ENCODE results near the gene NT5C1A. TPM values are rescaled to one million over a fixed set of nuclear protein-coding genes. Genes with fewer than 3 reads are reported as not detected.

The NT5C1A gene
- total RNA-seq, 1 experiment from 2014 or later, result not detected

DNA sequence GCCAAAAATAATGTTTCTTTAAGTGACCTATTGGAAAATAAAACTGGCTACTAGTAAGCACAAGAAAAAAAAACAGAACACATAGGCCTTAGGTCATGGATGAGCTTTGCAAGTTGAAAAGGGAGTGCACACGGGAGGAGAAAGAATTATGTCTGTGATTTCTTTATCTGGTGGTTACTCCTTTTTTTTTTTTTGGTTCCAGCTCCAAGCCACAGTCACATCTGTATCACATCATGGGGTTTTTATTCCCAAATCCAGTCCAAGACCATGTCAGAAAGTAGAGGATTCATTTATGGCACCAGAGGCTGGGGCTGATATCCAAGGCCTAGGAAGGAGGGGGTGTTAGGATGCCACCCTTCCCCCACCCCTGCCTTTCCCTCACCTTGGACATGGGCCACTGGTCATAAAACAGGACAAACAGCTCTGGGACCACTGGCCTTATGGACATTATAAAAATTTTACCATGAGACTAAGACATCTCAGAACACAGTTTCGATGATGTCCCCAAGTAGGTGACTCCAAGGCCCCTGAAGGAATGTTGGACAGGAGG, 22.2 kb downstream of the NT5C1A start:
- Histone ChIP-seq H3K27me3 (replicated peaks) (0 out of 2 replicates have a peak, but pooled peaks cover 3% of the 10 kb centered on the region), H3K4me3 (no peak overlapping the region), H3K36me3 (no peaks in the 10 kb centered on the region), H3K4me1 (replicated peaks) (peaks cover 33% of the 10 kb centered on the region), H3K27ac (no peak overlapping the region), H3K9me3 (replicated peaks) (no peaks in the 10 kb centered on the region)
- DNase-seq (ENCODE audit: low read depth in 1 of 2, low spot score in 2 of 2), result no peak

- DNase-seq (ENCODE audit: low read depth in 1 of 2, low spot score in 2 of 2), result no peak
- Histone ChIP-seq H3K27me3 (replicated peaks) (no peaks in the 10 kb centered on the region), H3K4me3 (no peak overlapping the region), H3K36me3 (no peaks in the 10 kb centered on the region), H3K4me1 (replicated peaks) (peaks cover 30% of the 10 kb centered on the region), H3K27ac (no peak overlapping the region), H3K9me3 (replicated peaks) (no peaks in the 10 kb centered on the region)
Observed at GRCh38 chr1:39648496-39648895, 23.4 kb downstream of the NT5C1A start.

DNA sequence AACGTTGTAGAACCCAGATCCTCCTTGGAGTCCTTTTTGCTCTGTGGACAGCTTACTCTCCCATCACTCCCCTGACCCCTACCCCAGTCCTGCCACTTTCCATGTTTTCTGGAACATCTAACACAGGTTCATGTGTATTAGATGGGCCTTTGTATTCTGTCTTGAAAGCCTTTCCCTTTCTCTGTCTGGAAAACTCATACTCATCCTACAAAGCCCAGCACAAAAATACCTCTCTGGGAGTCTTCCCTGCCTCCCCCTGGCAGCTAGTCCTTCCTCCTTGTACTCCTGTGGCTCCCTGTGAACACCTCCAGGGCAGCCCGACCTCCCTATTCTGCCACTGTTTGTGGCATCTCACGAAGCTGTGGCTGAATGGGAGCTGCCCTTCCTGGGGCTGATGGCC, 24.7 kb downstream of the NT5C1A start:
- H3K27me3 ChIP-seq (replicated peaks), result no peaks in the 10 kb centered on the region
- H3K27ac ChIP-seq, result peak overlapping the region; percentile 95
- no peak overlapping the region for H3K4me3 ChIP-seq
- H3K4me1 ChIP-seq (replicated peaks), result peaks cover 41% of the 10 kb centered on the region
- no peaks in the 10 kb centered on the region for H3K9me3 ChIP-seq (replicated peaks)
- no peak for DNase-seq (ENCODE audit: low read depth in 1 of 2, low spot score in 2 of 2)
- H3K36me3 ChIP-seq, result no peaks in the 10 kb centered on the region

GRCh38 chr1:39646232-39647081, 25.4 kb downstream of the NT5C1A start:
- H3K4me3 ChIP-seq, result no peak overlapping the region
- H3K9me3 ChIP-seq (replicated peaks), result no peaks in the 10 kb centered on the region
- peaks cover 47% of the 10 kb centered on the region for H3K4me1 ChIP-seq (replicated peaks)
- no peaks in the 10 kb centered on the region for H3K27me3 ChIP-seq (replicated peaks)
- peak; percentile 90 to 95 for DNase-seq (ENCODE audit: low read depth in 1 of 2, low spot score in 2 of 2)
- H3K27ac ChIP-seq, result peak overlapping the region; percentile 95
- H3K36me3 ChIP-seq, result no peaks in the 10 kb centered on the region

GRCh38 chr1:39645411-39646043, 26.4 kb downstream of the NT5C1A start:
- Histone ChIP-seq H3K27me3 (replicated peaks) (no peaks in the 10 kb centered on the region), H3K27ac (peak overlapping the region; percentile 95), H3K4me3 (no peak overlapping the region), H3K9me3 (replicated peaks) (no peaks in the 10 kb centered on the region), H3K4me1 (replicated peaks) (peaks cover 56% of the 10 kb centered on the region), H3K36me3 (no peaks in the 10 kb centered on the region)
- no peak for DNase-seq (ENCODE audit: low read depth in 1 of 2, low spot score in 2 of 2)

GRCh38 chr1:39643705-39644104, 28.2 kb downstream of the NT5C1A start:
- Histone ChIP-seq H3K27ac (peak overlapping the region; percentile 49; the same call in 1 of the 2 replicates), H3K4me3 (no peak overlapping the region), H3K27me3 (replicated peaks) (no peaks in the 10 kb centered on the region), H3K9me3 (replicated peaks) (no peaks in the 10 kb centered on the region), H3K4me1 (replicated peaks) (peaks cover 72% of the 10 kb centered on the region), H3K36me3 (no peaks in the 10 kb centered on the region; the same call in 1 of the 2 replicates)
- no peak for DNase-seq (ENCODE audit: low read depth in 1 of 2, low spot score in 2 of 2)

DNA sequence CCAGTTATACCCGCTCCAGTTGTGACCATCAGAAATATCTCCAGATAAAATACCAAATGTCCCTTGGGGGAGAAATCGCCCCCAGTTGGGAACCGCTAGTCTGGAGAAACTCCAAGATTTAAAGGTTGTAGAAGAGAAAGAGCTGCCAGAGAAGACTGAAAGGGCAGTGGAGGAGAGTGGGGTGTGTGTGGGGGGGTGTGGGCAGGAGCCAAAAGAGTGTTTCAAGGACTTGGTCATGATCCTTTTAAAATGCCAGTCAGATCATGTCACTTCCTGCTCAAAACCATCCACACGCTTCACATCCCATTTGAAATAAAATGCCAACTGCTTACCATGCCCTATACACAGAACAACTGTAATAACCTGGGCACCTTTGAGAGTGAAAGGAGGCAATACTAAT, 29.1 kb downstream of the NT5C1A start:
- Histone ChIP-seq H3K27me3 (replicated peaks) (no peaks in the 10 kb centered on the region), H3K4me1 (replicated peaks) (peaks cover 78% of the 10 kb centered on the region), H3K9me3 (replicated peaks) (no peaks in the 10 kb centered on the region), H3K4me3 (no peak overlapping the region), H3K27ac (peak overlapping the region; percentile 49), H3K36me3 (peaks cover 8% of the 10 kb centered on the region)
- peak in 1 of 2 experiments; percentile 60 for DNase-seq (ENCODE audit: low read depth in 1 of 2, low spot score in 2 of 2)

DNA sequence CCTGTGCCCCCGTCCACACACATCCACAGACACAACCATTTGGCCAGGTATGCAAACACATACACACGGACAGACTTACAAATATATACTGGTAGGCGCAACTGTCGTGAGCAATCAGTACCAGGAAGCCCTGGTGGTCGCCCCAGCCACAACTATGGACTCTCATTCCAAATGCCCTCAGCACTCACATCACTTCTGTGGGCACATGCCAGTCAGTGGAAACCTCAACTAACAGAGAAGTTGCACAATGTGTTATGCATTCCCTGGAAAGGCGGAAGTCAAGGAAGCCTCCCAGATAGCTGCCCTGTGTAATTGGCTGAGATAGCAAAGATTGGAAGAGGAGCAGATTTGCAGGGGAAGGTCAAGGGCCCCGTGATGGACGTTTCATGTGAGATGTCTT, 31.0 kb downstream of the NT5C1A start:
- H3K4me1 ChIP-seq (replicated peaks), result peaks cover 79% of the 10 kb centered on the region
- no peak overlapping the region for H3K4me3 ChIP-seq
- DNase-seq (ENCODE audit: low read depth in 1 of 2, low spot score in 2 of 2), result peak; percentile 48 to 58
- no peaks in the 10 kb centered on the region for H3K27me3 ChIP-seq (replicated peaks)
- H3K27ac ChIP-seq, result peak overlapping the region; percentile 70
- H3K9me3 ChIP-seq (replicated peaks), result no peaks in the 10 kb centered on the region
- H3K36me3 ChIP-seq, result peaks cover 22% of the 10 kb centered on the region

DNA sequence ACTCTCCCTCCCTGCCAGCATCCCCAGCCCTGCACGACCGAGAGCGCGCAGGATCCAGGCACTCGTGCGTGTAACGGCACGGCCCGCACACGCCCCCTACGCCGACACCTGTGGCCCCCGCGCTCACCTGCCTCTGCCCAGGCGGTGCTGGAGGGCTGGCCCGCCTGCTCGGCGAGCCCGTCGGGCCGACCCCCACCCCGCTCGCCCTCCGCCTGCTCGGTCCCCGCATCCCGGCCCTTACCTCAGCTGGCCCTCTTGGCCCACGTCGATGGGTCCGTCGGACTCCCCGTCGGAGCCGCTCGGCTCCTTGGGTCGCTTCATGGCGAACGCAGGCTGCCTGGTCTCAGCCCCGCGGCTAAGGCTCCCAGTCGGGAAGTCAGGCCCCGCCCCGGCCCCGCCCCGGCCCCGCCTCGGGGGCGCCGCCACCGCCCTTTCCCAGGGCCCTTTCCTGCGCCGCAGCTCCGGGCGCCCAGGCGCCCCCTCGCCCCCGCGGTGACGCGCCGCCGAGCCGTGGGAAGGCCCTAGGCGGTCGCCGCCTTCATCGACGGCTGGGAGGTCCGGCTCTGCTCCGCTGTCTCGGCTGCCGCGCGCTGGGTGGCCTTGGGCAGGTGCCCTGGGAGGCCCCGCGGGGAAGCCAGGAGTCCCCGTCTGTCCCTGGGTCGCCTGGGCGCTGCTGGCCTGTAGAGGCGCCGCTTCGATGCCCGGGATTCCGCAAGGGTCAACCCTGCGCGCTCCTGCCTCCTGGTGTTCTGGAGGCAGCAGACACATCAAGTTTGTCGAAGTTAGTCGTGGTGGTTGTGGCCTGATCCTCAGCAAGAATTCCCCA, 32.4 kb downstream of the NT5C1A start, which contains the start of gene HEYL:
TSS of gene HEYL (minus strand) at position 339 of the 826 bp plus-strand sequence. CDS start at position 321, 18 bp downstream.
- peak within 1 kb of the TSS; percentile 75 for H3K4me3 ChIP-seq
- H3K4me1 ChIP-seq (replicated peaks), result peaks cover 86% of the 10 kb centered on the region
- peaks cover 31% of the 10 kb centered on the region for H3K36me3 ChIP-seq
- peak; percentile 98 for DNase-seq (ENCODE audit: low read depth in 1 of 2, low spot score in 2 of 2)
- no peaks in the 10 kb centered on the region for H3K9me3 ChIP-seq (replicated peaks)
- no peaks in the 10 kb centered on the region for H3K27me3 ChIP-seq (replicated peaks)
- H3K27ac ChIP-seq, result peak within 1 kb of the TSS; percentile 77

GRCh38 chr1:39638965-39639304, 33.0 kb downstream of the NT5C1A start:
- peak overlapping the region; percentile 77 for H3K27ac ChIP-seq
- H3K4me1 ChIP-seq (replicated peaks), result peaks cover 91% of the 10 kb centered on the region
- DNase-seq (ENCODE audit: low read depth in 1 of 2, low spot score in 2 of 2), result no peak
- peak overlapping the region; percentile 75 for H3K4me3 ChIP-seq
- peaks cover 37% of the 10 kb centered on the region for H3K36me3 ChIP-seq
- no peaks in the 10 kb centered on the region for H3K9me3 ChIP-seq (replicated peaks)
- H3K27me3 ChIP-seq (replicated peaks), result no peaks in the 10 kb centered on the region

DNA sequence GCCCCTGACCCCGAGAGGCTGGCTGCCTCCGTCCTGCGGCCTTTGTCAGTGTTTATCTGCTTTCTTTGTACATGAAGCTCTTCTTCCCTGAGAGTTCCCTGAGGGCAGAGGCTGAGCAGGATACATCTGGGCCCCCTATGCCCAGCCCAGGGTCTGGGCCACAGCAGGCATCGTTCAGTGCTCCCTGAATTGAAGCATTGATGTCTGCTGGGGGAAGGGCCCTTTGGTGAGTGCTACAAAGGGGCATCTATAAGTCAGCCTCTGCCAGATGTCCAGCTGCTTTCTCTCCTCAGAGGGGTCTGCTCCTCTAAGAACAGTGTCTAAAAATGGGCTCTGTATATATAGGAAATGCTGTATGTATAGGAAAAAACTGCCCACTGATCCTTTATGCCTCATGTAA, 34.5 kb downstream of the NT5C1A start:
- H3K27ac ChIP-seq, result peak overlapping the region; percentile 80; the same call in 1 of the 2 replicates

DNA sequence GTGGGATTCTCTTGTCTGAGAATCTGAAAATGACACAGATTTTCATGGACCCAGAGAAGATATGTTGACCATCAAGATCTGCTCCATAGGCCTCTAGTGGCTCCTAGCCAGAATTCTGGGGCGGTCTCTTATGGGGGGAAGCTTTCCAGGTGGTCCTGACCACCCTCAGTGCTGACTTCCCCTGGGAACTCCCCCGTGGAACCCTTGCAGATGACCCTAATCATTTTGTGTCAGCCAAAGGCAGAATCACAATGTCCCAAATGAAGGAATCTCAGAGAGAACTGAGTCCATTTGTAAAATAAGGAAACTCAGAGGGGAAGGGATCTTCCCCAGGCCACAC, 36.1 kb downstream of the NT5C1A start:
- Histone ChIP-seq H3K9me3 (replicated peaks) (no peaks in the 10 kb centered on the region), H3K27ac (peak overlapping the region; percentile 80), H3K4me1 (replicated peaks) (peaks cover 66% of the 10 kb centered on the region), H3K36me3 (peaks cover 61% of the 10 kb centered on the region), H3K27me3 (replicated peaks) (no peaks in the 10 kb centered on the region), H3K4me3 (no peak overlapping the region)
- DNase-seq (ENCODE audit: low read depth in 1 of 2, low spot score in 2 of 2), result peak; percentile 91 to 95

More for the DNA sequence above, 34.5 kb downstream of the NT5C1A start:
- H3K36me3 ChIP-seq, result peaks cover 46% of the 10 kb centered on the region
- no peaks in the 10 kb centered on the region for H3K27me3 ChIP-seq (replicated peaks)
- H3K4me1 ChIP-seq (replicated peaks), result peaks cover 79% of the 10 kb centered on the region
- peak in 1 of 2 experiments; percentile 62 for DNase-seq (ENCODE audit: low read depth in 1 of 2, low spot score in 2 of 2)
- H3K9me3 ChIP-seq (replicated peaks), result no peaks in the 10 kb centered on the region
- peak overlapping the region; percentile 75 for H3K4me3 ChIP-seq

DNA sequence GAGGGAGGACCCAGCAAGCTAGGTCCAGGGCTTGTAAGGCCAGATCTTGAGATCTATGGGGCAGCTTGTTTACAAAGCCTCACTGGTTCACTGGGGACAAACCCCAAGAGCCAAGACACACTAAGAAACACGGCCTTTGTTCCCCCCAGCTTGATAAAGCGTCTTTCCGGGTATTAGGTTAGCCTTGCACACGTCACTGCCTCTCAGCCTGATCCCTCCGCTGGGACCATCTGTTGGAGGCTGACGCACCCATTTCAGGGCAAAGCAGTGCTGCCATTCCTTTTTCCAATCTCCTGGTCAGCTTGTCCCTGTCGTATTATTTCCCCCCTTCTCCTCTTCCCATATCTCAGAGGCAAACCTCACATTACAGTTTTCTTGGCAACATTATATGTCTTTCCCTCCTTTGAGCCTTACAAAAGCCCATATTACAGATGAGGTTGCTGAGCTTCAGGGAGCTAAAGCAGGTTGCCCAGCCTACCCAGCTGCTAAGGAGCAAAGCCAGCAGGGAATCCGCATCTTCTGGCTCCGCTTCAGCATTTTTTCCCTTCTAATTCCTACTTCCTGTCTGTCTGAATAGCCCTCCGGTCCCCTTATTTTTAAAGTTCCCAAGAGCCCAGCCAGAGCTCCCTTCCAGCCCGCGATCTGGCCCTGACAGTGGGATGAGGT, 36.6 kb downstream of the NT5C1A start:
- H3K4me1 ChIP-seq (replicated peaks), result peaks cover 61% of the 10 kb centered on the region
- no peak overlapping the region for H3K4me3 ChIP-seq
- H3K27ac ChIP-seq, result peak overlapping the region; percentile 80
- peaks cover 66% of the 10 kb centered on the region for H3K36me3 ChIP-seq
- H3K9me3 ChIP-seq (replicated peaks), result no peaks in the 10 kb centered on the region
- H3K27me3 ChIP-seq (replicated peaks), result no peaks in the 10 kb centered on the region
- DNase-seq (ENCODE audit: low read depth in 1 of 2, low spot score in 2 of 2), result no peak
